Uterus (tissue), 2 donors: ENCODE data around the gene MAGI3.

ENCODE experiments used
- POLR2A ChIP-seq, 2 donors: fragments of 450-650 bp; IDR thresholded peaks; one replicate each; pipeline ENCODE4 v1.6.1; 2016; ENCODE audit warnings: antibody characterized with exemption in 2 of 2, mild to moderate bottlenecking in 1 of 2, moderate library complexity in 1 of 2
- TF ChIP-seq, protein P1 (sequence below), 4 experiments: fragments of 200-600 bp in 2 of 4; fragments of 450-650 bp in 2 of 4; sonication (generic) in 2 of 4; IDR thresholded peaks; one replicate each; pipeline ENCODE4 v1.5.1; 2016 to 2019; ENCODE audit warnings: antibody characterized with exemption in 4 of 4, mild to moderate bottlenecking in 2 of 4, moderate library complexity in 1 of 4

DNA sequence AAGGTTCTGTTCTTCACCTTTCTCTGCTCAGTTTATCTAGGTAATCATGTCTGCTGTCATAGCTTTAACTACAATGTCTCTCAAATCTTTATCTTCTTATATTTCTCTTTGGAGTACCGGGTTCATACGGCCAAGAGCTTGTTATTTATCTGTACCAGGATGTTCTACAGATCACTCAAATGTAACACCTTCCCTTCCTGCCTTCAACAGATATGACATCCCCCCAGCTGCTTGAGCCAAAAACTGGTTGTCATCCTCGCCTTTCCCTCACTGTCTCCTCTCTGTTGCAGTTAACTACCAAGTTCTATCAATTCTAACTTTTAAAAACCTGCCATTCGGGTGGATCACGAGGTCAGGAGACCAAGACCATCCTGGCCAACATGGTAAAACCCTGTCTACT, 220.1 kb downstream of the MAGI3 start:
- TF ChIP-seq POLR2A (IDR thresholded peaks at IDR 0.05): no peak
- TF ChIP-seq, protein P1, sequence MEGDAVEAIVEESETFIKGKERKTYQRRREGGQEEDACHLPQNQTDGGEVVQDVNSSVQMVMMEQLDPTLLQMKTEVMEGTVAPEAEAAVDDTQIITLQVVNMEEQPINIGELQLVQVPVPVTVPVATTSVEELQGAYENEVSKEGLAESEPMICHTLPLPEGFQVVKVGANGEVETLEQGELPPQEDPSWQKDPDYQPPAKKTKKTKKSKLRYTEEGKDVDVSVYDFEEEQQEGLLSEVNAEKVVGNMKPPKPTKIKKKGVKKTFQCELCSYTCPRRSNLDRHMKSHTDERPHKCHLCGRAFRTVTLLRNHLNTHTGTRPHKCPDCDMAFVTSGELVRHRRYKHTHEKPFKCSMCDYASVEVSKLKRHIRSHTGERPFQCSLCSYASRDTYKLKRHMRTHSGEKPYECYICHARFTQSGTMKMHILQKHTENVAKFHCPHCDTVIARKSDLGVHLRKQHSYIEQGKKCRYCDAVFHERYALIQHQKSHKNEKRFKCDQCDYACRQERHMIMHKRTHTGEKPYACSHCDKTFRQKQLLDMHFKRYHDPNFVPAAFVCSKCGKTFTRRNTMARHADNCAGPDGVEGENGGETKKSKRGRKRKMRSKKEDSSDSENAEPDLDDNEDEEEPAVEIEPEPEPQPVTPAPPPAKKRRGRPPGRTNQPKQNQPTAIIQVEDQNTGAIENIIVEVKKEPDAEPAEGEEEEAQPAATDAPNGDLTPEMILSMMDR (IDR thresholded peaks at IDR 0.05): no peak
